ENCODE data around the gene KANK2. TPM values are rescaled to one million over a fixed set of nuclear protein-coding genes. Genes with fewer than 3 reads are reported as not detected.

KANK2 gene
- total RNA-seq, 4 donors from 2014 or later, result 177 to 241 (median 222) TPM

DNA sequence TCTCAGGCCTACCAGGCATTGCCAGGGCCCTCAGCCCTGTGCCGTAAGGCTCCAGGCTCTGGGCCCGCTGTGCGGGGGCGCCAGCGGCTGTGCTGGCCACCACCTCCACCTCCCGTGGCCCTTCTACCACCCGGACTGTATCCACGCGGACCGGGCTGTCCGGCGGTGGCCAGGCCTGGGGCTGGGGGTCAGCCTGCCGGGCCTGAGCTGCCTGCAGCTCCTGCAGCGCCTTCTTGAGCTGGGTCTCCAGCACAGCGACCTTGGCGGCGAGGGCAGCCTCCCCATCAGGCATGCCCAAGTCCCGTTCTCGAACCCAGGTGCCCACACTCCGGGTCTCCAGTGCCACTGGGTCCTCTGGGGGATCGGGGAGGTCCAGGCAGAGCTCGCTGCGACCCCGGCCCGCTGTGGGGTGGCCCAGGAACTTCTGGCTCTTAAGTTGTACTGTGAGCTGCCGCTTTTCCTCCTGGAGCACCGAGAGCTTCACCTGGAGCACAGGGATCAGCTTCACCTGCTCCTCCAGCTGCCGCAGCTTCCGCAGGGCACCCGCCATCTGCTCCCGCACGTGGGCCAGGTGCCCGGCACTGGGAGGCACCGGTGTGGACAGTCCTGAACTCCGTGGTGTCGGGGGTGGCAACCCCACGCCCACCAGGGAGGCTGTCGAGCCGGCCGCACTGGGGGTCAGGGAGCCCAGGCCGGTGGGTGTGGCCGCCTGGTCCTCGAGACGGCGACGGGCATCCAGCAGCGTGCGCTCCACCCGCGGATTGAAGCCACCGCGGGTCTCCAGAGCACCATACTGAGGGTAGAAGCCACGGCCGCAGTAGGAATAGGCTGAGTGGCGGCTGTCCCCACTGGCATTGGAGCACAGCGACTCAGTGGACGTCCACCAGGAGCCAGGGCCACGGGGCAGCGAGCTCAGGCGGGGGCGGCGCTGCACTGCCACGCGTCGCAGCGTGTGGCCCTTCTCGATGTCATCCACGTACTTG is 4.1 kb downstream of the KANK2 start:
- H3K27me3 ChIP-seq, result no peaks in the 10 kb centered on the region
- no peak for DNase-seq
- no peak for TF ChIP-seq POLR2A (IDR thresholded peaks at IDR 0.05)
- TF ChIP-seq, protein P1, sequence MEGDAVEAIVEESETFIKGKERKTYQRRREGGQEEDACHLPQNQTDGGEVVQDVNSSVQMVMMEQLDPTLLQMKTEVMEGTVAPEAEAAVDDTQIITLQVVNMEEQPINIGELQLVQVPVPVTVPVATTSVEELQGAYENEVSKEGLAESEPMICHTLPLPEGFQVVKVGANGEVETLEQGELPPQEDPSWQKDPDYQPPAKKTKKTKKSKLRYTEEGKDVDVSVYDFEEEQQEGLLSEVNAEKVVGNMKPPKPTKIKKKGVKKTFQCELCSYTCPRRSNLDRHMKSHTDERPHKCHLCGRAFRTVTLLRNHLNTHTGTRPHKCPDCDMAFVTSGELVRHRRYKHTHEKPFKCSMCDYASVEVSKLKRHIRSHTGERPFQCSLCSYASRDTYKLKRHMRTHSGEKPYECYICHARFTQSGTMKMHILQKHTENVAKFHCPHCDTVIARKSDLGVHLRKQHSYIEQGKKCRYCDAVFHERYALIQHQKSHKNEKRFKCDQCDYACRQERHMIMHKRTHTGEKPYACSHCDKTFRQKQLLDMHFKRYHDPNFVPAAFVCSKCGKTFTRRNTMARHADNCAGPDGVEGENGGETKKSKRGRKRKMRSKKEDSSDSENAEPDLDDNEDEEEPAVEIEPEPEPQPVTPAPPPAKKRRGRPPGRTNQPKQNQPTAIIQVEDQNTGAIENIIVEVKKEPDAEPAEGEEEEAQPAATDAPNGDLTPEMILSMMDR (IDR thresholded peaks at IDR 0.05), result no peak
- H3K4me3 ChIP-seq (replicated peaks in 1 of 3), result no peak overlapping the region
- H3K27ac ChIP-seq, result peak overlapping the region in 2 of 3 donors; percentile 10 to 78
- WGBS, 2 donors, result 89 to 96% methylated on average over 26 to 33 of the region's 68 CpGs
- peaks cover 28 to 65% of the 10 kb centered on the region in 2 donors for H3K4me1 ChIP-seq
- no peaks in the 10 kb centered on the region for H3K9me3 ChIP-seq
- intact Hi-C loops (cut with DNase I), result no loop called here
- H3K36me3 ChIP-seq, result peaks cover 14 to 18% of the 10 kb centered on the region in 2 donors

- TF ChIP-seq, protein P1 (IDR thresholded peaks at IDR 0.05), result no peak
- no peak for TF ChIP-seq POLR2A (IDR thresholded peaks at IDR 0.05)
- DNase-seq, result no peak
- WGBS, 2 donors, result 75 to 76% methylated on average over 5 of the region's 5 CpGs
- Histone ChIP-seq H3K4me1 (peaks cover 24 to 60% of the 10 kb centered on the region in 2 donors), H3K4me3 (replicated peaks in 1 of 3) (no peak overlapping the region), H3K9me3 (no peaks in the 10 kb centered on the region), H3K27me3 (no peaks in the 10 kb centered on the region), H3K27ac (peak overlapping the region in 2 of 3 donors; percentile 73 to 79), H3K36me3 (peaks cover 14 to 18% of the 10 kb centered on the region in 2 donors)
- intact Hi-C loops (cut with DNase I), result no loop called here
Observed at GRCh38 chr19:11191934-11192333, 5.4 kb downstream of the KANK2 start.

DNA sequence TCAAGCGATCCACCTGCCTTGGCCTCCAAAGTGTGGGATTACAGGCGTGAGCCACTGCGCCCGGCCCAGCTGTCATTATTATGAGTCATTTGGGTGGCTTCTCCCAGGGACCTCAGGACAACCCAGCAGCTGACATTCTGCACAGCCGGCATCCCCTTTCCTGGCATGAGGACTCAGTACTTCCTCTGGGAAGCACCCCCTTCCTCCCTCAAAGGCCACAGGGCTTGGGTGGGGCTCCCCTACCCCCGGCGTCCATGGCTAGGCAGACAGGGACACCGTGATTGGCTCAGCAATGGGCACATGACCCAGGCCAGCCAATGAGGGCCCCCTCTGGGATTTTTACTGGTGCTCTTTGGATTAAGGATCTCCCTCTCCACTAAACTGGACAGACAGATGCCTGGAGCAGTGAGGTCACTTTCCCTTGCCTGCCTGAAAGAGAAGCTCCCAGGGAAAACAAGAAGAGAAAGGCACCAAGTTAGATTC is 6.0 kb downstream of the KANK2 start:
- peak; percentile 42 for DNase-seq
- WGBS, 2 donors, result 69% methylated on average over 7 to 8 of the region's 8 CpGs
- H3K36me3 ChIP-seq, result peaks cover 14 to 18% of the 10 kb centered on the region in 2 donors
- peak overlapping the region in 2 of 3 donors; percentile 73 to 79 for H3K27ac ChIP-seq
- intact Hi-C loops (cut with DNase I), result no loop called here
- no peaks in the 10 kb centered on the region for H3K27me3 ChIP-seq
- TF ChIP-seq, protein P1 (IDR thresholded peaks at IDR 0.05), result no peak
- no peak for TF ChIP-seq POLR2A (IDR thresholded peaks at IDR 0.05)
- H3K4me3 ChIP-seq (replicated peaks in 1 of 3), result no peak overlapping the region
- H3K4me1 ChIP-seq, result peaks cover 24 to 62% of the 10 kb centered on the region in 2 donors
- H3K9me3 ChIP-seq, result no peaks in the 10 kb centered on the region

GRCh38 chr19:11190501-11190900 is 6.8 kb downstream of the KANK2 start:
- no peaks in the 10 kb centered on the region for H3K9me3 ChIP-seq
- peak overlapping the region; percentile 5 to 79 (median 73) for H3K27ac ChIP-seq
- no peaks in the 10 kb centered on the region for H3K27me3 ChIP-seq
- WGBS, 2 donors, result 71 to 76% methylated on average over 8 of the region's 8 CpGs
- no peak overlapping the region for H3K4me3 ChIP-seq (replicated peaks in 1 of 3)
- TF ChIP-seq, protein P1 (IDR thresholded peaks at IDR 0.05), result no peak
- no peak for TF ChIP-seq POLR2A (IDR thresholded peaks at IDR 0.05)
- intact Hi-C loops (cut with DNase I), result no loop called here
- peaks cover 23 to 62% of the 10 kb centered on the region in 2 donors for H3K4me1 ChIP-seq
- peaks cover 14 to 18% of the 10 kb centered on the region in 2 donors for H3K36me3 ChIP-seq
- DNase-seq, result no peak

DNA sequence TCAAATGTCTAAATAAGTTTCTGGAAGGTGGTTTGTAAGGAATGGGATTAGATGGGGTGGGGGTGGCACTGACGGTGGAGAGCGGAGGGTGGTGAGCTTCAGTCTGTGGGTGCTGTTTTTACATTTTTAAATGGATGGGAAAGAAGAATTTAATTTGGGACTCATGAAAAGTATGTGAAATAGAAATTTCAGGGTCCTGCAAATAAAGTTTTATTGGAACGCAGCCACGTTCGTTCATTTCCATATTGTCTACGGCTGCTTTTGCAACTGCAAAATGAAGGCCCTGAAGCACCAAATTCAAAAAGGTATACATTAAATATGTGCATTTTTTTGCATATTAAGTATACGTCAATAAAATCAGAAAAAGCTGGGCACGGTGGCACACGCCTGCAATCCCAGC is 9.9 kb downstream of the KANK2 start:
- peaks cover 29 to 61% of the 10 kb centered on the region in 2 donors for H3K4me1 ChIP-seq
- H3K36me3 ChIP-seq, result peaks cover under 1% of the 10 kb centered on the region in 2 donors

More for the DNA sequence above, 9.9 kb downstream of the KANK2 start:
- H3K27ac ChIP-seq, result peak overlapping the region in 1 of 3 donors; percentile 81
- H3K27me3 ChIP-seq, result no peaks in the 10 kb centered on the region
- WGBS, 2 donors, result 94 to 95% methylated on average over 9 of the region's 9 CpGs
- no peaks in the 10 kb centered on the region for H3K9me3 ChIP-seq
- TF ChIP-seq, protein P1 (IDR thresholded peaks at IDR 0.05), result no peak
- no peak for DNase-seq
- intact Hi-C loops (cut with DNase I), result no loop called here
- H3K4me3 ChIP-seq (replicated peaks in 1 of 3), result no peak overlapping the region

Data from thyroid gland (tissue), 4 donors.